Measurements from ENCODE around the gene SERPINF2. TPM values are rescaled to one million over a fixed set of nuclear protein-coding genes. Genes with fewer than 3 reads are reported as not detected.
"Not testable (repeated sequence)": the region's sequence is repeated elsewhere in the genome, so short reads cannot be mapped to it uniquely, and the experiment has no call there.

The SERPINF2 gene
- total RNA-seq, 1 donor from 2014 or later = under 0.01 TPM

DNA sequence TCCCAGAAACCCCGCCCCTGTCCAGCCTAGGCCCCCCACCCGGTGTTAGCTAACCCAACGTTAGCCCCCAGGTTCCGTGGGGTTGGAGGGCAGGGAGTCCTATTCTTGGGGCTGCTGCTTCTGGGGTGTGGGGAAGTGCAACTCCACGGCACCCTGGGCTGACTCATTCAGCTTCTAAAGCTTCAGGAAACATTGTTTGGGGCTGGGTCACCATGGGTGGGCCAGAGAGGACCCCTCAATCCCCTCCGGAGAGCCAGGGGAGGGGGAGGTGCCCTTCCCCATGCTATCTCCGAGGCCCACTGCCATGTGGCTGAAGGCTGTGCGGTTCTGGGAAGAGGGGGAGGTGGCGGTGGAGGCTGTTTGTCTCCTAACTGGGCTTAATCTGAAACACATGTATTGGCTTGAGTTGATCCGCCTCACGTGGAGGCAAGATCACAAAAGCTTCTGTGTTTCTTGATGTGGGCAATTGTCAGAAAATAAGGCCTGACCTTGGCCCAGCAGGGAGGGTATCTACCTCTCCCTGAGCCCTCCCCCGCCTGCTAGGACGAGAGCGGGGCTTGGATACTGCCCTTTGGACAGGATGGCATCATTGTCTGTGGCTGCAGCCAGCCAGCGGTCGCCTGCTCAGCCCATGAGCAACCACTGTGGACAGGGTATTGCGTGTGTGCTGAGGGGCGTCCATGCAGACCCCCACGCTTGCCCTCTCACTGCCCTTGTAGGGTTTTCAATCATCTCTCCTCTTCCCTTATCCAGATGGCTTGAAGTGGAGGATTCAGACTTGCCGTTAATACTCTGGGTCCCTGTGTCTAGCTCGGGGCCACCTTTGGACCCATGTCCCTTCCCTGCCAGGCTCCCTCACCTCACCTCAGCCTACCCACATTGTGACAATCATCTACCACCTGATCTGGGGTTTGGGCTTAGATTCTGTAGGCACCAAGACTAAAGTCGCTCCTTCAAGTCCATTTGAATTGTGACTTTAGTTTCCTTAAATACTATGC lies 20.5 kb downstream of the SERPINF2 start:
- DNase-seq (ENCODE audit: low read depth in 2 of 2) = no peak

DNA sequence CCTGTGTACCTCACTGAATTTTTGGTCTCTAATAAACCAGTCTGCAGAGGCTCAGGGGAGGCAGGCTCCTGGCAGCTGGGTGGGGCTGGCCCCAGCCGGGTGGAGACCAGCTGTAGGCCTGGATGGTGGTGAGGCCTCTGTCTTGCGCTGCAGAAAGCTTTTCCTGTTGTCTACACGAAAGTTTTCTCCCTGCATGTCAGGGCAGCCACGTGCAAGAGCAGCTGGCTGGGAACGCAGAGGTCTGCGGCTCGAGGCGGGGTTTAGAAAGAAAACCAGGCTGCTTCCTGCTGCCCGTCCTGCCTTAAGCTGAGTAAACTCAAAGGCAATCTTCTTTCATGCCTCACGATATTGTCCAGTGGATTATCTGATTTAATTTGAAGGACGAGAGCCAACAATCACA lies 21.6 kb downstream of the SERPINF2 start:
- DNase-seq (ENCODE audit: low read depth in 2 of 2) = peak in 1 of 2 donors; percentile 89

DNA sequence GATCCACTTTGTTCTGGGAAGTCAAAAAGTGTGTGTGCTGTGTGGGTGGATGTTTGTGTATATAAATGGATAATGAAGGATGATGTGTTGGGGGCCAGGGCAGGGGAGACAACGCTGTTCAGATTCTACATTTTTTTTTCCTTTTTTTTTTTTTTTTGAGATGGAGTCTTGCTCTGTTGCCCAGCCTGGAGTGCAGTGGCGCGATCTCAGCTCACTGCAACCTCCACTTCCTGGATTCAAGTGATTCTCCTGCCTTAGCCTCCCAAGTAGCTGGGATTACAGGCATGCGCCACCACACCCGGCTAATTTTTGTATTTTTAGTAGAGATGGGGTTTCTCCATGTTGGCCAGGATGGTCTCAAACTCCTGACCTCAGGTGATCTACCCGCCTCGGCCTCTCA lies 22.0 kb downstream of the SERPINF2 start:
- DNase-seq (ENCODE audit: low read depth in 2 of 2) = not testable (repeated sequence)

GRCh38 chr17:1765576-1765975 lies 22.9 kb downstream of the SERPINF2 start:
- DNase-seq (ENCODE audit: low read depth in 2 of 2) = no peak

DNA sequence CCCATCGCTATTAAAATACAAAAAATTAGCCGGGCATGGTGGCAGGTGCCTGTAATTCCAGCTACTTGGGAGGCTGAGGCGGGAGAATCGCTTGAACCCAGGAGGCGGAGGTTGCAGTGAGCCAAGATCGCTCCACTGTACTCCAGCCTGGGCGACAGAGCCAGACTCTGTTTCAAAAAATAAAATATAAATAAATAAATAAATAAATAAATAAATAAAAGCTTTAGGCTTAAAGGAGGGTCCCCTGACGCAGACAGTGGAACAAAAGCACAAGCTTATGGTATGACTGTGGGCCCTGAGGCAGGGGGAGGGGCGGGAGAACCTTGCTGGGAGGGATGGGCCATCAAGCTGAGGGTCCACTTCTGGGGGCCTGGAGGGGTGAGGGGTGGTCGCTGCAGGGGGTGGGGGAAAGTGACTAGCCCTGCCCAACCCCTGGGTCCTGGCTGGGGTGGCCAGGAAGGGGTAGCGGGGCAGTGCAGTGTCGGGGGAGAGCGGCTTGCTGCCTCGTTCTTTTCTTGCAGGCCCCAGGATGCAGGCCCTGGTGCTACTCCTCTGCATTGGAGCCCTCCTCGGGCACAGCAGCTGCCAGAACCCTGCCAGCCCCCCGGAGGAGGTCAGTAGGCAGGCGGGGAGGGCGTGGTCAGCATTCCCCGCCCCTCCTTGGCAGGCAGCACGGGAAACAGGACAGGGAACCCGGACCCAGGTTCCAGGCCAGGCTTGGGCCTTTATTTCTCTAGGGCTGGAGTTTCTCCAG lies 23.9 kb downstream of the SERPINF2 start:
- peak in 1 of 2 donors; percentile 19 for DNase-seq (ENCODE audit: low read depth in 2 of 2)

DNA sequence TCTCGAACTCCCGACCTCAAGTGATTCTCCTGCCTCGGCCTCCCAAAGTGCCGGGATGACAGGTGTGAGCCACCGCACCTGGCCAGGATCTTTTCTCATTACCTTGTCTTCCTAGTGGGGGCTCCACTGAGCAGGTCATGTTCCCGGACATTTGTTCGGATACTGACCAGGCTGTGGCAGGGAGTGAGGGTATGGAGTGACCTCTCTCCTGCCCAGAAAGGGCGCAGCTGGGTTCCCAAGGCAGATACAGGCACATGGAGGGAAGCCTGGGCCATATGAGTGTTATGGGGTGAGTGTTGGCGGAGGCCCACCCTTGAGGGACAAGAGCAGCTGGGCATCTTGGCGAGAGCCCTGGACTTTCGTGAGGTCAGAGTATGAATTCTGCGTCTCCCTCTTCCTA lies 24.7 kb downstream of the SERPINF2 start:
- no peak for DNase-seq (ENCODE audit: low read depth in 2 of 2)

DNA sequence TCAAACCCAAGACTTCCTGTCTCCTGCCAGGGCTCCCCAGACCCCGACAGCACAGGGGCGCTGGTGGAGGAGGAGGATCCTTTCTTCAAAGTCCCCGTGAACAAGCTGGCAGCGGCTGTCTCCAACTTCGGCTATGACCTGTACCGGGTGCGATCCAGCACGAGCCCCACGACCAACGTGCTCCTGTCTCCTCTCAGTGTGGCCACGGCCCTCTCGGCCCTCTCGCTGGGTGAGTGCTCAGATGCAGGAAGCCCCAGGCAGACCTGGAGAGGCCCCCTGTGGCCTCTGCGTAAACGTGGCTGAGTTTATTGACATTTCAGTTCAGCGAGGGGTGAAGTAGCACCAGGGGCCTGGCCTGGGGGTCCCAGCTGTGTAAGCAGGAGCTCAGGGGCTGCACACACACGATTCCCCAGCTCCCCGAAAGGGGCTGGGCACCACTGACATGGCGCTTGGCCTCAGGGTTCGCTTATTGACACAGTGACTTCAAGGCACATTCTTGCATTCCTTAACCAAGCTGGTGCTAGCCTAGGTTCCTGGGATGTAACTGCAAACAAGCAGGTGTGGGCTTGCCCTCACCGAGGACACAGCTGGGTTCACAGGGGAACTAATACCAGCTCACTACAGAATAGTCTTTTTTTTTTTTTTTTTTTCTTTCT lies 27.3 kb downstream of the SERPINF2 start:
- no peak for DNase-seq (ENCODE audit: low read depth in 2 of 2)

DNA sequence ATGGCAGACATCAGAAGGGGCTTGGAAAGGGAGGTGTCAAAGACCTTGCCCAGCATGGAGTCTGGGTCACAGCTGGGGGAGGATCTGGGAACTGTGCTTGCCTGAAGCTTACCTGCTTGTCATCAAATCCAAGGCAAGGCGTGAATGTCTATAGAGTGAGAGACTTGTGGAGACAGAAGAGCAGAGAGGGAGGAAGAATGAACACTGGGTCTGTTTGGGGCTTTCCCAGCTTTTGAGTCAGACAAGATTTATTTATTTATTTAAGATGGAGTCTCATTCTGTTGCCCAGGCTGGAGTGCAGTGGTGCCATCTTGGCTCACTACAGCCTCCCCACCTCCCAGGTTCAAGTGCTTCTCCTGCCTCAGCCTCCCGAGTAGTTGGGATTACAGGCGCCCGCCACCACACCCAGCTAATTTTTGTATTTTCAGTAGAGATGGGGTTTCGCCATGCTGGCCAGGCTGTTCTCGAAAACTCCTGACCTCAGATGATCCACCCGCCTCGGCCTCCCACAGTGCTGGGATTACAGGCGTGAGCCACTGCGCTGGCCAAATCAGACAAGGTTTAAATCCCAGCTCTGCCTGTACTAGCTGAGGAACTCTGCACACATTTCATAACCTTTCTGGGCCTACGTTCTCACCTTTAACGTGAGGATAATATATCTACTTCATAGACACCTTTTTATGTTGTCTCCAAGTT lies 30.5 kb downstream of the SERPINF2 start:
- peak in 1 of 2 donors; percentile 24 for DNase-seq (ENCODE audit: low read depth in 2 of 2)

GRCh38 chr17:1773696-1774181 lies 31.1 kb downstream of the SERPINF2 start:
- no peak for DNase-seq (ENCODE audit: low read depth in 2 of 2)

GRCh38 chr17:1774390-1775176 lies 31.9 kb downstream of the SERPINF2 start:
- no peak for DNase-seq (ENCODE audit: low read depth in 2 of 2)

- DNase-seq (ENCODE audit: low read depth in 2 of 2) = no peak
Measured at GRCh38 chr17:1776328-1776727, 33.7 kb downstream of the SERPINF2 start.

- DNase-seq (ENCODE audit: low read depth in 2 of 2) = no peak
Measured at GRCh38 chr17:1776857-1777256, 34.2 kb downstream of the SERPINF2 start.

DNA sequence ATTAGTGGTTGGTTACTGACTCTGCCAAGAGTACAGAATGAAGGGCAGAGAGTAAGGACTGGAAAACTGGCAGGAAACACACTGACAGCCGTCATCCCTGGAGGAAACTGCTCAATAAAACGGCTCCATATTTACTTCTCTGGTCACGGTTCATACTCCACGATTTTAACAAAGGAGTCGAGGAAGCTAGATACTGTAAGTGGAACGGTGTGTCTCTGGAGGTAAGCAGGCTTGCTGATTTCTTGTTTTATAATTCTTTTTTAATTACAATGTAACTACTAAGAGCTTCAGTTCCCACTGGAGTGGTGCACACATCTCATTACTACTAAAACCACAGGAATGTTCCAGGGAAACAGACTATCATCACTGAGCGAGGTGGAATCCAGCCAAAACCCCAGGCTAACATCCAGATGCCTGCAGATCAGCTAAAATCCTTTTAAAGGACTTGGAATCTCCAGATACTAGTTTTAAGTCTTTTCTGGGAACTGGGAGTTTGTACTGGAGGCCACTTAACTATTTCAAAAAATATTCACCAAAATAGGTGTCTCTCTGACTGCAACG lies 37.0 kb downstream of the SERPINF2 start:
- DNase-seq (ENCODE audit: low read depth in 2 of 2) = peak; percentile 56 to 74

DNA sequence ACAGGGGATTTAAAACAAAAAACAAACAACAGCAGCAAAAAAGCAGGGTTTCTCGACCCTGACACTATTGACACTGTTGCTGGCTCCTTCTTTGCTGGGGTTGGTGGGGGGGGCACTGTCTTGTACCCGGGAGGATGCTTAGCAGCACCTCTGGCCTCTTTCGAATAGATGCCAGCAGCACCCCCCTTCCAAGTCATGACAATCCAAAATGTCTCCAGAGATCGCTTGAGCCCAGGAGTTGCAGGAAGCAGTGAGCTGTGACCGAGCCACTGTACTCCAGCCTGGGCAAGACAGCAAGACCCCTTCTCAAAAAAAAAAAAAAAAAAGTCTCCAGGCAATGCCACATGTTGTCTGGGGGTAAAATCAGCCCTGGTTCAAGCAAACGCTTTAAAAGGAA lies 39.5 kb downstream of the SERPINF2 start:
- no peak for DNase-seq (ENCODE audit: low read depth in 2 of 2)

- no peak for DNase-seq (ENCODE audit: low read depth in 2 of 2)
Measured at GRCh38 chr17:1783271-1783670, 40.6 kb downstream of the SERPINF2 start.

- peak; percentile 89 to 91 for DNase-seq (ENCODE audit: low read depth in 2 of 2)
Measured at GRCh38 chr17:1783834-1784611, 41.4 kb downstream of the SERPINF2 start.

DNA sequence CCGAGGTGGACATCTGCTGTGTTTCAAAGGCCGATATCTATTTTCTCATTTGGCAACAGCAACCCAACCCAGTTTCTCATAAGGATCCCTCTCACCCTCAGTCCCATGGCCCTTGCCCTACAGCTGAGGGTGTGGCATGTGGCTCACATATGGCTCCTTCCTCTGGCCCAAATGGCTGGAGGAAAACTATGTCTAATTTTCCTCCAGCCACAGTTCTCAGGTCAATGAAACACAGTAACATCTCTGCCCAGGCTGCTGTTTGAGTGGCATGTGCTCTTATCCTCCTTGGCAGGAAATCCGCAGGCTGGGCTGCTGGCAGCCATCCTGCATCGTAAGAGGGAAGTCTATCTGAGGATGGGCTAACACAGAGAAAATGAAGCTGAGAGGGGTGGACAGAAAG lies 43.3 kb downstream of the SERPINF2 start:
- DNase-seq (ENCODE audit: low read depth in 2 of 2) = no peak

DNA sequence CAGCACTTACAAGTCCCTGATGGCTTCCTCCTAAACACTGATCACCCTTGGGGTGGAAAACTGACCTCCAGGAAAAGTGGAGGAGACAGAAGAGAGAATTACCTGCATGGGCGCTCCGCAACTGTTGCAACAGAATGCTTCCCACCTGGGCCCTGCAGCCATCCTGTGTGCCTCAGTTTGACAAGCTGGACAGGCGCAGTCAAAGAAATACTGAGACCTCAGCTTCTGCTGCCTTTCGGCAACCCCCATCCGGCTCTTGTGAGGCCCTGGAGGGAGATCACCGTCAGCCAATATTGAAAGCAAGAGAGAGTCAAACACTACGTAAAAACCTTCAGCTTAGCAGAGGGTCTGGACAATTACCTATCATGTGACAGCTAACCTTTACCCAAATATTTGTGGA lies 44.0 kb downstream of the SERPINF2 start:
- DNase-seq (ENCODE audit: low read depth in 2 of 2) = no peak

DNA sequence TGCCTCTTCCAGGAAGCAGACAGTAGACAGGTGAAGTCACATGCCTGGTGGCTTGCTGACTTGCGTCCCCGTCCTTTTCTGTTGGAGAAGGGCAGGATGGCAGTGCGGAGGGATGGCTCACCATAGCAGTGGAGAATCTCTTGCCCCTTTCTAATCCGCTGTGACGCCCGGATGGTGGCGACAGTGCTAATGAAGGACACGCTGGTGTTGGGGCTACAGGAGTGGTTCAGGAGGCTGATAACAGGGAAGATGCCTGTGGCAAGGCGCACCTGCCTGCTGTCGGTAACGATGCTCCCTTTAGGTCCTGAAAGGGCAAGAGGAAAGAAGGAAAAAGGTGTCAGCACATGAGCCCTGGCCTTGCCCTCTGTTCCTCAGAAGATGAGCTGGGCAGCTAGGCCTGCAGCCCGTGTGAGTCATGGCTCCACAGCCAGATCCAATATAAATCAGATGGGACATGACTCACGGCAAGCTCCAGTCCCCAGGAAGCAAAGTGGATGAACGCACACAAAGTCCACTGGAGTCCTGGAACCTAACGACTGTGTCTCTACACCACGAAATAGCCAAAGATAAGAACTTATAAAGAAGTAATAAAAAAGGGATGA lies 44.7 kb downstream of the SERPINF2 start:
- DNase-seq (ENCODE audit: low read depth in 2 of 2) = peak; percentile 61 to 93
